GM23338 (cell line): Measurements from ENCODE around the gene CCR8. TPM values are rescaled to one million over a fixed set of nuclear protein-coding genes. Genes with fewer than 3 reads are reported as not detected.

Experiments
- ATAC-seq: fragments of 200-7000 bp; cut with Tn5 transposase; 3 replicates; pipeline ENCODE4 v1.9.1; 2020
- DNase-seq: peaks from one replicate; pipeline ENCODE4 v3.0.0-alpha.2; 2015; ENCODE audit warnings: low spot score
- H2AFZ ChIP-seq: fragments of 200-600 bp; sonication (generic); 2 replicates; pipeline ENCODE4 v1.8.0; 2016; ENCODE audit warnings: antibody characterized with exemption, mild to moderate bottlenecking, moderate library complexity
- H3F3A ChIP-seq: fragments of 200-600 bp; sonication (generic); replicated peaks from 2 replicates; pipeline ENCODE4 v1.8.0; 2017; ENCODE audit warnings: antibody characterized with exemption, mixed run types, low read depth
- H3K27ac ChIP-seq: fragments of 200-600 bp; sonication (generic); 2 replicates; pipeline ENCODE4 v1.6.1; 2016; ENCODE audit warnings: low read depth
- H3K27me3 ChIP-seq: fragments of 200-600 bp; sonication (generic); 2 replicates; pipeline ENCODE4 v1.8.0; 2016; ENCODE audit warnings: mild to moderate bottlenecking, mixed run types, moderate library complexity; ENCODE audit not compliant: insufficient read depth
- H3K36me3 ChIP-seq: fragments of 200-600 bp; sonication (generic); 2 replicates; pipeline ENCODE4 v1.8.0; 2016; ENCODE audit warnings: mild to moderate bottlenecking; ENCODE audit not compliant: insufficient read depth
- H3K4me1 ChIP-seq: fragments of 200-600 bp; sonication (generic); 2 replicates; pipeline ENCODE4 v1.8.0; 2016; ENCODE audit warnings: mild to moderate bottlenecking, moderate library complexity; ENCODE audit not compliant: insufficient read depth
- H3K4me2 ChIP-seq: fragments of 200-600 bp; sonication (generic); 2 replicates; pipeline ENCODE4 v1.7.1; 2017; ENCODE audit warnings: mixed run types
- H3K4me3 ChIP-seq: fragments of 200-600 bp; sonication (generic); 2 replicates; pipeline ENCODE4 v1.6.1; 2016; ENCODE audit warnings: mixed run types
- H3K79me2 ChIP-seq: fragments of 200-600 bp; sonication (generic); replicated peaks from 2 replicates; pipeline ENCODE4 v1.8.0; 2017; ENCODE audit warnings: mild to moderate bottlenecking; ENCODE audit not compliant: insufficient read depth
- H3K9me2 ChIP-seq: fragments of 200-600 bp; sonication (generic); 2 replicates; pipeline ENCODE4 v1.8.0; 2017; ENCODE audit not compliant: insufficient read depth
- H4K20me1 ChIP-seq: fragments of 200-600 bp; sonication (generic); replicated peaks from 2 replicates; pipeline ENCODE4 v1.8.0; 2017; ENCODE audit warnings: mild to moderate bottlenecking; ENCODE audit not compliant: insufficient read depth
- H3K27ac Mint-ChIP-seq: 2 replicates; pipeline ENCODE4 v1.8.0; 2020; ENCODE audit warnings: inconsistent platforms, mild to moderate bottlenecking, moderate library complexity, mixed read lengths
- H3K27me3 Mint-ChIP-seq: 3 replicates; pipeline ENCODE4 v1.8.0; 2022; ENCODE audit warnings: low read depth, mild to moderate bottlenecking, moderate library complexity, mixed read lengths, inconsistent platforms; ENCODE audit not compliant: insufficient read depth, poor library complexity
- H3K36me3 Mint-ChIP-seq: 3 replicates; pipeline ENCODE4 v1.8.0; 2021; ENCODE audit warnings: low read depth, mild to moderate bottlenecking, inconsistent platforms, moderate library complexity, mixed read lengths
- H3K4me1 Mint-ChIP-seq: 3 replicates; pipeline ENCODE4 v1.8.0; 2020; ENCODE audit warnings: mild to moderate bottlenecking, inconsistent platforms, mixed read lengths
- H3K4me3 Mint-ChIP-seq: 3 replicates; pipeline ENCODE4 v1.8.0; 2021; ENCODE audit warnings: moderate library complexity, mild to moderate bottlenecking, inconsistent platforms, mixed read lengths
- H3K9me3 Mint-ChIP-seq: 3 replicates; pipeline ENCODE4 v1.8.0; 2020; ENCODE audit warnings: moderate library complexity, mild to moderate bottlenecking, inconsistent platforms, mixed read lengths
- ETS1 ChIP-seq: IDR thresholded peaks from 2 replicates; pipeline ENCODE4 v1.6.1; 2016; ENCODE audit warnings: antibody characterized with exemption
- EZH2phosphoT487 ChIP-seq: fragments of 200-600 bp; sonication (generic); IDR thresholded peaks from one replicate; pipeline ENCODE4 v1.8.1; 2018; ENCODE audit warnings: antibody characterized with exemption; ENCODE audit not compliant: unreplicated experiment
- NANOG ChIP-seq: IDR thresholded peaks from 2 replicates; pipeline ENCODE4 v1.6.1; 2016; ENCODE audit warnings: antibody characterized with exemption, borderline replicate concordance
- REST ChIP-seq: IDR thresholded peaks from one replicate; pipeline ENCODE4 v1.6.1; 2018; ENCODE audit warnings: antibody characterized with exemption; ENCODE audit not compliant: unreplicated experiment
- ZNF331 ChIP-seq: fragments of 250-450 bp; sonication (Bioruptor Pico); IDR thresholded peaks from 2 replicates; pipeline ENCODE4 v1.5.0; 2020; ENCODE audit warnings: low read depth, mild to moderate bottlenecking, moderate library complexity
- polyA plus RNA-seq: library from polyadenylated mRNA; unstranded; fragments of >200 nt; fragmentation: Nextera tagmentation; extraction: Ambion mirVana; gene quantifications from 2 replicates; pipeline ENCODE4 v1.2.1, GENCODE V29; 2016
- total RNA-seq: library from RNA; depleted of rRNA; stranded (reverse); fragments of >200 nt; shearing (Covaris generic); gene quantifications from 2 replicates; pipeline ENCODE4 v1.2.3, GENCODE V29; 2014

Gene CCR8
- total and polyA plus RNA-seq, 2 experiments from 2014 or later, result 0.55 TPM; not detected in 1

GRCh38 chr3:39296197-39297077 is 33.1 kb upstream of the CCR8 start:
- ATAC-seq, result no peak

More at GRCh38 chr3:39296197-39297077, 33.1 kb upstream of the CCR8 start:
- Mint-ChIP-seq H3K4me3 (no peak overlapping the region), H3K27me3 (peaks cover 5% of the 10 kb centered on the region), H3K9me3 (peaks cover 15% of the 10 kb centered on the region; the same call in 2 of the 3 replicates), H3K36me3 (no peaks in the 10 kb centered on the region; the same call in 2 of the 3 replicates), H3K27ac (no peak overlapping the region), H3K4me1 (peaks cover 2% of the 10 kb centered on the region; the same call in 1 of the 3 replicates)
- H3K36me3 ChIP-seq, result no peaks in the 10 kb centered on the region
- no peak overlapping the region for H2AFZ ChIP-seq
- H3K4me1 ChIP-seq, result no peaks in the 10 kb centered on the region
- H4K20me1 ChIP-seq, result no peaks in the 10 kb centered on the region
- no peaks in the 10 kb centered on the region for H3K27me3 ChIP-seq
- no peak overlapping the region for H3K4me3 ChIP-seq
- H3K4me2 ChIP-seq, result no peak overlapping the region
- H3K79me2 ChIP-seq, result no peaks in the 10 kb centered on the region
- H3K9me2 ChIP-seq, result no peaks in the 10 kb centered on the region
- no peaks in the 10 kb centered on the region for H3F3A ChIP-seq
- DNase-seq, result no peak
- no peak overlapping the region for H3K27ac ChIP-seq
- TF ChIP-seq EZH2phosphoT487 (no peak), ZNF331 (CRISPR knock-in tag) (no peak), NANOG (no peak), REST (no peak), ETS1 (no peak)
